Trophoblast cell (in vitro differentiated cells and primary cell): ENCODE measurements around the gene KLK3.

Experiments used
- DNase-seq, 2 donors: peaks; one replicate each; pipeline ENCODE4 v3.0.0-alpha.2; 2016
- H2AFZ ChIP-seq: 2 replicates; pipeline ENCODE4 v1.6.1; 2013; ENCODE audit warnings: low read length, moderate library complexity, mild to moderate bottlenecking; ENCODE audit not compliant: insufficient read depth, poor library complexity
- H2AK5ac ChIP-seq: 2 replicates; pipeline ENCODE4 v1.6.1; 2013; ENCODE audit warnings: mild to moderate bottlenecking, low read length
- H2BK120ac ChIP-seq: 2 replicates; pipeline ENCODE4 v1.6.1; 2013; ENCODE audit warnings: low read length, mild to moderate bottlenecking, moderate library complexity; ENCODE audit not compliant: insufficient read depth, poor library complexity
- H2BK12ac ChIP-seq: 2 replicates; pipeline ENCODE4 v1.6.1; 2013; ENCODE audit warnings: mild to moderate bottlenecking, low read length, moderate library complexity
- H2BK5ac ChIP-seq: 2 replicates; pipeline ENCODE4 v1.6.1; 2013; ENCODE audit warnings: low read length, low read depth, moderate library complexity, mild to moderate bottlenecking; ENCODE audit not compliant: poor library complexity
- H3K14ac ChIP-seq: 2 replicates; pipeline ENCODE4 v1.6.1; 2013; ENCODE audit warnings: mild to moderate bottlenecking, low read length
- H3K18ac ChIP-seq: 2 replicates; pipeline ENCODE4 v1.6.1; 2013; ENCODE audit warnings: mild to moderate bottlenecking, low read length
- H3K23ac ChIP-seq: 2 replicates; pipeline ENCODE4 v1.6.1; 2013; ENCODE audit warnings: low read length
- H3K27ac ChIP-seq: 2 replicates; pipeline ENCODE4 v1.5.1; 2013; ENCODE audit warnings: low read depth, mild to moderate bottlenecking, inconsistent platforms, low read length, moderate library complexity
- H3K27me3 ChIP-seq: 2 replicates; pipeline ENCODE4 v1.6.1; 2013; ENCODE audit warnings: inconsistent platforms, mild to moderate bottlenecking, low read length, moderate library complexity; ENCODE audit not compliant: insufficient read depth
- H3K36me3 ChIP-seq, 2 experiments: 1 replicate in 1 of 2; 2 replicates in 1 of 2; pipeline ENCODE4 v1.6.1; 2013; ENCODE audit warnings: low read length in 2 of 2, mild to moderate bottlenecking in 2 of 2, moderate library complexity in 1 of 2; ENCODE audit not compliant: insufficient read depth in 2 of 2, control insufficient read depth in 1 of 2
- H3K4ac ChIP-seq: 2 replicates; pipeline ENCODE4 v1.6.1; 2013; ENCODE audit warnings: low read depth, mild to moderate bottlenecking, low read length, moderate library complexity
- H3K4me1 ChIP-seq, 2 experiments: 1 replicate in 1 of 2; 2 replicates in 1 of 2; pipeline ENCODE4 v1.6.1; 2013; ENCODE audit warnings: low read length in 2 of 2, mild to moderate bottlenecking in 2 of 2, moderate library complexity in 1 of 2; ENCODE audit not compliant: insufficient read depth in 2 of 2, control insufficient read depth in 1 of 2
- H3K4me2 ChIP-seq: 2 replicates; pipeline ENCODE4 v1.6.1; 2013; ENCODE audit warnings: inconsistent platforms, mild to moderate bottlenecking, low read length, moderate library complexity
- H3K4me3 ChIP-seq: 2 replicates; pipeline ENCODE4 v1.5.1; 2013; ENCODE audit warnings: mild to moderate bottlenecking, low read depth, low read length, inconsistent platforms
- H3K79me1 ChIP-seq: one replicate; pipeline ENCODE4 v1.6.1; 2013; ENCODE audit warnings: low read length
- H3K79me2 ChIP-seq: 2 replicates; pipeline ENCODE4 v1.6.1; 2013; ENCODE audit warnings: low read length, mild to moderate bottlenecking; ENCODE audit not compliant: control insufficient read depth, insufficient read depth, poor library complexity
- H3K9ac ChIP-seq: 2 replicates; pipeline ENCODE4 v1.6.1; 2013; ENCODE audit warnings: mild to moderate bottlenecking, low read length
- H3K9me3 ChIP-seq: 2 replicates; pipeline ENCODE4 v1.6.1; 2013; ENCODE audit warnings: low read depth, mild to moderate bottlenecking, control low read depth, inconsistent platforms, low read length; ENCODE audit not compliant: insufficient read depth
- H4K12ac ChIP-seq: 2 replicates; pipeline ENCODE4 v1.6.1; 2013; ENCODE audit warnings: low read depth, mild to moderate bottlenecking, low read length, moderate library complexity
- H4K8ac ChIP-seq: 2 replicates; pipeline ENCODE4 v1.6.1; 2013; ENCODE audit warnings: low read depth, mild to moderate bottlenecking, low read length, moderate library complexity
- H4K91ac ChIP-seq: one replicate; pipeline ENCODE4 v1.6.1; 2013; ENCODE audit warnings: low read depth, mild to moderate bottlenecking, low read length, moderate library complexity
- WGBS: extraction: QIAGEN DNeasy Blood & Tissue Kit; methylation state at CpG from one replicate; pipeline ENCODE4 v1.1.7; 2013; ENCODE audit warnings: missing lambda C conversion rate; ENCODE audit not compliant: insufficient read length, insufficient coverage; ENCODE audit errors: extremely low coverage; 5-methylcytosine and 5-hydroxymethylcytosine counted together

Gene KLK3

DNA sequence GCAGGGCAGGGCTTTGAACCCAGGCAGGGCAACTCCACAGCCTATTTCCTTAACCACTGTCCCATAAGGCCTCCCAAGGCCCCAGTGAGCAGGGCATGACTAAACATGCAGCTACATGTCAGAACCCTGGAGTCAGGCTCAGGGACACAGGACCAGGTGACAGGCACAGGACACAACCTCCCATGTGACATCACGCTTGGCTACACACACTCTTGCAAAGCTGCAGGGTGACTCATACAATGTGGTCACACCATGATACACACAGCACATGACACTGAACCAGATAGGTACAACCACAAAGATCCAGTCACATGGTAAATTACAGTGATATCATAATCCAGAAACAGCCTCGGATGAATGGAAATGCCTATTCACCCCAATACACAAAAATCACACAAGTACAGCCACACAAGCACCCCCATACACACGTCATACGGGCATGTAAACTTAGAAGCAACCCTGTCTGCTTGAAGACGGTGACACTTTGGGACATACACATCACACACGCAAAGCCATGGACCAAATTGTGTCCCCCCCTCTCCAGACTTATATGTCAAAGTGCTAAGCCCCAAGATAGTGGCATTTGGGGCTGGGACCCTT is 42.0 kb downstream of the KLK3 start:
- H2BK120ac ChIP-seq, result no peak overlapping the region
- no peak overlapping the region for H2BK5ac ChIP-seq
- H3K18ac ChIP-seq, result no peak overlapping the region
- H3K9ac ChIP-seq, result no peak overlapping the region
- no peak overlapping the region for H4K91ac ChIP-seq
- no peaks in the 10 kb centered on the region for H3K79me2 ChIP-seq
- peaks cover 2% of the 10 kb centered on the region for H3K27me3 ChIP-seq
- no peak overlapping the region for H3K27ac ChIP-seq
- no peak overlapping the region for H3K4me3 ChIP-seq
- H2BK12ac ChIP-seq, result no peak overlapping the region
- H3K4me2 ChIP-seq, result no peak overlapping the region
- no CpG with 5 or more reads among the region's 6 CpGs for WGBS
- H4K12ac ChIP-seq, result no peak overlapping the region
- no peak overlapping the region for H2AFZ ChIP-seq
- no peak overlapping the region for H3K23ac ChIP-seq
- peak; percentile 2 to 5 for DNase-seq
- H3K14ac ChIP-seq, result no peak overlapping the region
- no peaks in the 10 kb centered on the region for H3K36me3 ChIP-seq
- peaks cover 12% of the 10 kb centered on the region for H3K9me3 ChIP-seq
- H2AK5ac ChIP-seq, result no peak overlapping the region
- no peaks in the 10 kb centered on the region for H3K4me1 ChIP-seq
- H4K8ac ChIP-seq, result no peak overlapping the region
- no peak overlapping the region for H3K4ac ChIP-seq
- H3K79me1 ChIP-seq, result no peaks in the 10 kb centered on the region

DNA sequence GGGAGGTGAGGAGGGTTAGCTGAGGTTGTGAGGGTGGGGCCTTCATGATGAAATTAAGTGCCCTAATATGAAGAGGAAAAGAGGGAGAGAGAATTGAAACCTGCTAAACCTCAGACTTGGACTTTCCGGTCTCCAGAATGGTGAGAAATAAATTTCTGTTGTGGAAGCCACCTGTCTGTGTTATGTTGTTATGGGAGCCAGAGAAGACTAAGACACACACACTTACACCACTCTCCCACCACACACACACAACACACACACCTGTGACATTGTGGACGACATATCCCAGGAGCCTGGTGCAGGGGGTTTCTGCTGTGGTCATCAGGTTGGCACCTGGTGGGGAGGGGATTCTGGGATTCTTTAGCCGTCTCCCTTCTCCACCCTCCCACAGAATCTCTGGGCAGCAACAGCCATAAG is 42.5 kb downstream of the KLK3 start:
- H4K12ac ChIP-seq, result no peak overlapping the region
- no peak overlapping the region for H2BK12ac ChIP-seq
- no peak for DNase-seq
- H2AK5ac ChIP-seq, result no peak overlapping the region
- no peak overlapping the region for H3K14ac ChIP-seq
- no peaks in the 10 kb centered on the region for H3K79me2 ChIP-seq
- no peak overlapping the region for H3K4me2 ChIP-seq
- H3K4me1 ChIP-seq, result no peaks in the 10 kb centered on the region
- H3K23ac ChIP-seq, result no peak overlapping the region
- H3K4ac ChIP-seq, result no peak overlapping the region
- H2BK120ac ChIP-seq, result no peak overlapping the region
- H3K4me3 ChIP-seq, result no peak overlapping the region
- H3K27me3 ChIP-seq, result peaks cover 2% of the 10 kb centered on the region
- H2BK5ac ChIP-seq, result no peak overlapping the region
- no peak overlapping the region for H4K8ac ChIP-seq
- no peak overlapping the region for H3K18ac ChIP-seq
- H3K9ac ChIP-seq, result no peak overlapping the region
- H3K9me3 ChIP-seq, result peaks cover 12% of the 10 kb centered on the region
- H2AFZ ChIP-seq, result no peak overlapping the region
- H4K91ac ChIP-seq, result no peak overlapping the region
- no peak overlapping the region for H3K27ac ChIP-seq
- no peaks in the 10 kb centered on the region for H3K79me1 ChIP-seq
- no CpG with 5 or more reads among the region's 3 CpGs for WGBS
- H3K36me3 ChIP-seq, result no peaks in the 10 kb centered on the region

DNA sequence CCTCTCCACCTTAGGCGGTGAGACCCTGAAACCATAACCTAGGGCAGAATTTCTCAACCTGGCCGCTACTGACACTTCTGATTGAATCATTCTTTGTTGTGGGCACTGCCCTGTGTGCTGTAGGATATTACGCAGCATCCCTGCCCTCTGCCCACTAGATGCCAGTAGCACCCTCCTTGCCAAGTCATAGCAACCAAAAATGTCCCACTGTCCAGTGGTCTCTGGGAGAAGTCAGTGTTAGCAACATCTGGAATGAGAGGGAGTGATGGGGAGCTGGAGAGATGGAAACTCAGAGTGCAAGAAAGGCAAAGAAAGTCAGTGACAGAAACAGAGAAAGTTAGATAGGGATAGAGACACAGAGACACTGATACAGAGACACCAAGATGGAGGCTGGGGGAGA is 42.9 kb downstream of the KLK3 start:
- H3K27ac ChIP-seq, result no peak overlapping the region
- no peaks in the 10 kb centered on the region for H3K36me3 ChIP-seq
- H2AFZ ChIP-seq, result no peak overlapping the region
- no peak overlapping the region for H3K14ac ChIP-seq
- H4K12ac ChIP-seq, result no peak overlapping the region
- no peak overlapping the region for H2BK120ac ChIP-seq
- no peak overlapping the region for H3K4me3 ChIP-seq
- no peak overlapping the region for H3K4me2 ChIP-seq
- no peak overlapping the region for H3K18ac ChIP-seq
- no peak overlapping the region for H2BK12ac ChIP-seq
- no peak for DNase-seq
- H3K4me1 ChIP-seq, result no peaks in the 10 kb centered on the region
- H2AK5ac ChIP-seq, result no peak overlapping the region
- peaks cover 12% of the 10 kb centered on the region for H3K9me3 ChIP-seq
- H3K79me1 ChIP-seq, result no peaks in the 10 kb centered on the region
- no peaks in the 10 kb centered on the region for H3K79me2 ChIP-seq
- H3K9ac ChIP-seq, result no peak overlapping the region
- no CpG with 5 or more reads among the region's 3 CpGs for WGBS
- no peak overlapping the region for H4K8ac ChIP-seq
- peaks cover 2% of the 10 kb centered on the region for H3K27me3 ChIP-seq
- no peak overlapping the region for H2BK5ac ChIP-seq
- no peak overlapping the region for H3K23ac ChIP-seq
- H4K91ac ChIP-seq, result no peak overlapping the region
- H3K4ac ChIP-seq, result no peak overlapping the region

DNA sequence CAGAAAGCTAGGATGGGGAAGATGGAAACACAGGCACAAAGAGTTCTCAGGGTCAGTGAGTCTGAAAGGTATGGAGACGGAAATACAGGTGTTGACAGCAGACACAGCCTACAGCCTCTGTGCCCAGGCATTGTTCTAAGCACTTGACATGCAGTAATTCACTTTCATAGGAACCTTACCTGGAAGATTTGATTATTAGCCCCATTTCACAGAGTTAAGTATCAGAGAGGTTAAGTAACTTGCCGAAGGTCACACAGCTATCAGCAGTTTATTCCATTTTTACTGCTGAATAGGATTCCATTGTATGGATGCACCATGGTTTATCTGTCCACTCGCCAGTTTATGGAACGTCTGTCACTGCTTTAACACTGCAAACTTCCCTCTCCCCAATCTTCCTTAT is 43.3 kb downstream of the KLK3 start:
- H3K36me3 ChIP-seq, result no peaks in the 10 kb centered on the region
- H3K4ac ChIP-seq, result no peak overlapping the region
- H3K4me2 ChIP-seq, result no peak overlapping the region
- no peak overlapping the region for H4K91ac ChIP-seq
- H3K4me1 ChIP-seq, result no peaks in the 10 kb centered on the region
- H3K23ac ChIP-seq, result no peak overlapping the region
- H2BK5ac ChIP-seq, result no peak overlapping the region
- H3K9ac ChIP-seq, result no peak overlapping the region
- no peak overlapping the region for H3K18ac ChIP-seq
- H3K14ac ChIP-seq, result no peak overlapping the region
- no peak overlapping the region for H4K12ac ChIP-seq
- H3K79me2 ChIP-seq, result no peaks in the 10 kb centered on the region
- H4K8ac ChIP-seq, result no peak overlapping the region
- WGBS, result no CpG with 5 or more reads among the region's 4 CpGs
- no peaks in the 10 kb centered on the region for H3K79me1 ChIP-seq
- no peak overlapping the region for H2BK120ac ChIP-seq
- H3K27me3 ChIP-seq, result peaks cover 2% of the 10 kb centered on the region
- peaks cover 11% of the 10 kb centered on the region for H3K9me3 ChIP-seq
- H2AFZ ChIP-seq, result no peak overlapping the region
- H3K4me3 ChIP-seq, result no peak overlapping the region
- H2AK5ac ChIP-seq, result no peak overlapping the region
- no peak overlapping the region for H2BK12ac ChIP-seq
- no peak for DNase-seq
- no peak overlapping the region for H3K27ac ChIP-seq
